Erythroblast (primary cell): ENCODE data around the gene SLX4IP.

Experiments used
- GATA1 ChIP-seq: IDR thresholded peaks from 2 replicates; pipeline ENCODE4 v1.6.1; 2011; ENCODE audit warnings: low read depth, mild to moderate bottlenecking, control low read depth, low read length, moderate library complexity
- POLR2A ChIP-seq: IDR thresholded peaks from 2 replicates; pipeline ENCODE4 v1.6.1; 2011; ENCODE audit warnings: mild to moderate bottlenecking, low read length

GRCh38 chr20:10540636-10541493 lies 105.8 kb downstream of the SLX4IP start:
- no peak for TF ChIP-seq POLR2A
- no peak for TF ChIP-seq GATA1
